WTC11 (cell line): Measurements from ENCODE around the gene ZNF804A.

Experiments used
- ESRRA ChIP-seq: sonication (generic); formaldehyde crosslinking; IDR thresholded peaks from 2 replicates; pipeline ENCODE4 v1.8.1; 2022; ENCODE audit warnings: mild to moderate bottlenecking, missing genetic modification reagents, borderline replicate concordance
- ETV6 ChIP-seq: sonication (generic); formaldehyde crosslinking; IDR thresholded peaks from 2 replicates; pipeline ENCODE4 v1.8.1; 2022; ENCODE audit warnings: mild to moderate bottlenecking, missing genetic modification reagents
- GRHL2 ChIP-seq: fragments of 250-450 bp; sonication (Bioruptor Pico); IDR thresholded peaks from 2 replicates; pipeline ENCODE4 v1.8.0; 2022; ENCODE audit warnings: mild to moderate bottlenecking, moderate library complexity; ENCODE audit not compliant: insufficient replicate concordance, severe bottlenecking
- NR1H2 ChIP-seq: sonication (generic); formaldehyde crosslinking; IDR thresholded peaks from 2 replicates; pipeline ENCODE4 v1.9.0; 2021; ENCODE audit warnings: mild to moderate bottlenecking, moderate library complexity, missing genetic modification reagents
- SP1 ChIP-seq: sonication (generic); formaldehyde crosslinking; conservative IDR thresholded peaks from 2 replicates; pipeline ENCODE4 v1.8.1; 2022; ENCODE audit warnings: missing genetic modification reagents
- TF ChIP-seq, protein P1 (sequence below): fragments of 200-600 bp; IDR thresholded peaks from 2 replicates; pipeline ENCODE4 v1.8.0; 2022; ENCODE audit warnings: antibody characterized with exemption
- TF ChIP-seq, protein P2 (sequence below): sonication (generic); formaldehyde crosslinking; IDR thresholded peaks from 2 replicates; pipeline ENCODE4 v1.8.1; 2022; ENCODE audit warnings: low read depth, missing genetic modification reagents, borderline replicate concordance

DNA sequence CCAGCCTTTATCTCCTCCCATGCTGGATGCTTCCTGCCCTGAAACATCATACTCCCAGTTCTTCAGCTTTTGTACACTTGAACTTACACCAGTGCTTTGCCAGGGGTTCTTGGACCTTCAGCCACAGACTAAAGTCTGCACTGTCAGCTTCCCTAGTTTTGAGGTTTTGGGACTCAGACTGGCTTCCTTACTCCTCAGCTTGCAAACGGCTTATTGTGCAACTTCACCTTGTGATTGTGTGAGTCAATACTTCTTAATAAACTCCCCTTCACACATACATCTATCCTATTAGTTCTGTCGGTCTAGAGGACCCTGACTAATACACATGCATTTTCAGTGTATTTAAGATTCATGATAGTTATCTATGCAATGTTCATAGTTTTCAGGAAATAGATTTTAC lies 35.8 kb upstream of the ZNF804A start:
- TF ChIP-seq, protein P1, sequence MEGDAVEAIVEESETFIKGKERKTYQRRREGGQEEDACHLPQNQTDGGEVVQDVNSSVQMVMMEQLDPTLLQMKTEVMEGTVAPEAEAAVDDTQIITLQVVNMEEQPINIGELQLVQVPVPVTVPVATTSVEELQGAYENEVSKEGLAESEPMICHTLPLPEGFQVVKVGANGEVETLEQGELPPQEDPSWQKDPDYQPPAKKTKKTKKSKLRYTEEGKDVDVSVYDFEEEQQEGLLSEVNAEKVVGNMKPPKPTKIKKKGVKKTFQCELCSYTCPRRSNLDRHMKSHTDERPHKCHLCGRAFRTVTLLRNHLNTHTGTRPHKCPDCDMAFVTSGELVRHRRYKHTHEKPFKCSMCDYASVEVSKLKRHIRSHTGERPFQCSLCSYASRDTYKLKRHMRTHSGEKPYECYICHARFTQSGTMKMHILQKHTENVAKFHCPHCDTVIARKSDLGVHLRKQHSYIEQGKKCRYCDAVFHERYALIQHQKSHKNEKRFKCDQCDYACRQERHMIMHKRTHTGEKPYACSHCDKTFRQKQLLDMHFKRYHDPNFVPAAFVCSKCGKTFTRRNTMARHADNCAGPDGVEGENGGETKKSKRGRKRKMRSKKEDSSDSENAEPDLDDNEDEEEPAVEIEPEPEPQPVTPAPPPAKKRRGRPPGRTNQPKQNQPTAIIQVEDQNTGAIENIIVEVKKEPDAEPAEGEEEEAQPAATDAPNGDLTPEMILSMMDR, result no peak
- no peak for TF ChIP-seq ETV6 (CRISPR knock-in tag)
- TF ChIP-seq, protein P2, sequence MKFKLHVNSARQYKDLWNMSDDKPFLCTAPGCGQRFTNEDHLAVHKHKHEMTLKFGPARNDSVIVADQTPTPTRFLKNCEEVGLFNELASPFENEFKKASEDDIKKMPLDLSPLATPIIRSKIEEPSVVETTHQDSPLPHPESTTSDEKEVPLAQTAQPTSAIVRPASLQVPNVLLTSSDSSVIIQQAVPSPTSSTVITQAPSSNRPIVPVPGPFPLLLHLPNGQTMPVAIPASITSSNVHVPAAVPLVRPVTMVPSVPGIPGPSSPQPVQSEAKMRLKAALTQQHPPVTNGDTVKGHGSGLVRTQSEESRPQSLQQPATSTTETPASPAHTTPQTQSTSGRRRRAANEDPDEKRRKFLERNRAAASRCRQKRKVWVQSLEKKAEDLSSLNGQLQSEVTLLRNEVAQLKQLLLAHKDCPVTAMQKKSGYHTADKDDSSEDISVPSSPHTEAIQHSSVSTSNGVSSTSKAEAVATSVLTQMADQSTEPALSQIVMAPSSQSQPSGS, result no peak
- no peak for TF ChIP-seq ESRRA (CRISPR knock-in tag)
- TF ChIP-seq NR1H2 (CRISPR knock-in tag), result no peak
- TF ChIP-seq GRHL2 (CRISPR knock-in tag), result no peak
- TF ChIP-seq SP1 (CRISPR knock-in tag), result no peak
